Activated CD4-positive, alpha-beta T cell treated with anti-CD3 and anti-CD28 coated beads for 36 hours (primary cell): Measurements from ENCODE around the gene TPK1. TPM values are rescaled to one million over a fixed set of nuclear protein-coding genes. Genes with fewer than 3 reads are reported as not detected.

Experiments
- ATAC-seq: fragments of 200-7000 bp; cut with Tn5 transposase; one replicate; pipeline ENCODE4 v1.10.0; 2021; ENCODE audit warnings: mild to moderate bottlenecking, moderate library complexity
- CTCF ChIA-PET: fragments of 350-600 bp; sonication (Branson Sonifier 250); formaldehyde crosslinking; loops from one replicate; lab custom pipeline; 2021; ENCODE audit warnings: antibody characterized with exemption; lab: Charles Lee
- POLR2A ChIA-PET: fragments of 350-600 bp; sonication (Branson Sonifier 250); formaldehyde crosslinking; loops from one replicate; lab custom pipeline; 2021; ENCODE audit warnings: antibody characterized with exemption, inconsistent platforms; lab: Charles Lee
- DNase-seq: peaks from one replicate; pipeline ENCODE4 v3.0.0-alpha.2; 2020
- H3K27ac Mint-ChIP-seq: one replicate; pipeline ENCODE4 v1.8.0; 2021; ENCODE audit warnings: mixed read lengths
- H3K27me3 Mint-ChIP-seq: one replicate; pipeline ENCODE4 v1.8.0; 2021; ENCODE audit warnings: mixed read lengths
- H3K36me3 Mint-ChIP-seq: one replicate; pipeline ENCODE4 v1.8.0; 2021; ENCODE audit warnings: low read depth, mixed read lengths
- H3K4me1 Mint-ChIP-seq: one replicate; pipeline ENCODE4 v1.8.0; 2021; ENCODE audit warnings: mixed read lengths
- H3K4me3 Mint-ChIP-seq: one replicate; pipeline ENCODE4 v1.8.0; 2021; ENCODE audit warnings: mild to moderate bottlenecking, moderate library complexity, mixed read lengths
- H3K9me3 Mint-ChIP-seq: one replicate; pipeline ENCODE4 v1.8.0; 2021; ENCODE audit warnings: low read depth, mixed read lengths
- intact Hi-C, 2 experiments: fragments of 100-400 bp; cut with DNase I in 1 of 2; cut with micrococcal nuclease in 1 of 2; formaldehyde crosslinking; loops; one replicate each; pipeline versions ENCODE4 v1.14.2 to v1.15.1; 2022 to 2024; cut with DNase I, micrococcal nuclease
- total RNA-seq, 2 experiments: library from RNA; stranded (reverse); gene quantifications; one replicate each; pipeline ENCODE4 v1.2.3, GENCODE V29; 2021

The TPK1 gene
- total RNA-seq, 2 experiments from 2014 or later, result 16.5 to 16.6 TPM

DNA sequence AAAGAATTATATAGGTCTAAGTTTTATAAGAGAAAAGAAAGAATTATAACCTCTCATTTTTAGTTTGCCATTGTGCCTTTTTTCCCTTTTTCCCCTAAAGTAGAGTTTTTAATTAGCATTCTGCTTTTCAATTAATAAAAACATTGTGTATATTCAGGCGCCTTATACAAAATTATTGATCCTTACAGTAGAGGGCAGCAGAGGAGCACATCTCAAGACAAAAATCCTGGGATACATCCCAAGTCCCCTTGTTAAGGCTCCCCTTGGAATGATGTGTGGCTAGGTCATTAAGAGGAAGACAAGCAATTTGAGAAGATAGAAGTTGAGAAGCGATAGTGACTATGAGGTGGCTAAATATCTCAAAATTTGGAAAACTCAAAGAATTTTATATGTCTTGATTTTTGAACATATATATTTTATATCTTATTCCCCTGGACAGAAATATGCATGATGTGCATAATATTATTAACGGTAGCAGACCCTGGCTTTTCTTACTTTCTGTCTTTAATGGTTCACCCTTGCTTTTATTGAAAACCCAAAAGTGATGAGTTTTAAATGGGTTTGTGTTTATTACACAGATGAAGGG is 19.1 kb upstream of the TPK1 start:
- POLR2A ChIA-PET, result no interaction called here
- Mint-ChIP-seq H3K27ac (no peak overlapping the region), H3K27me3 (peaks cover 2% of the 10 kb centered on the region), H3K36me3 (peaks cover 2% of the 10 kb centered on the region), H3K4me3 (no peak overlapping the region), H3K9me3 (peaks cover 4% of the 10 kb centered on the region), H3K4me1 (no peaks in the 10 kb centered on the region)
- intact Hi-C loops, result loop anchor here (5.0 to 10.0 kb wide), 2 partner anchors 1230 to 1237 kb away; no protein-coding TSS in a partner anchor
- CTCF ChIA-PET, result interaction anchor here (0.9 to 2.0 kb wide), 3 partner anchors 16 to 320 kb away, joined by 3 to 6 read pairs (median 4); no protein-coding TSS in a partner anchor
- ATAC-seq (no peak), DNase-seq (no peak)

DNA sequence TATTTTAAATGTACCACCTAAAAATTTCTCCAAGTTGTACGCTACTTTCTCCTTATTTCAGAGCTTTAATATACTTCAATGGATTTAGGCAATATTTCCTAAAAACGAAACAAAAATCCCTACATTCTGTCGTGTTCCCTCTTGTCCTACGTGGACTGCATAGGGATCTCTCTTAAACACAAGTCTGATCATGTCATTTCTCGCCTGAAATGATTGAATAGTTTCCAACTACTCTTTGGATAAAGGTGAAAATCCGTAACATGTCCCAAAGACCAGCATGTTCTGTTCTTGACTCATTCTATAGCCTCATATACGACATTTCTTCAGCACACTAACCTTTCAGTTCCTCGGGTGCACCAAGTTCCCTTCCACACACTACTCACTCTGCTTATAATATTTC is 17.7 kb upstream of the TPK1 start:
- ChIA-PET POLR2A (no interaction called here), CTCF (no interaction called here)
- DNase-seq (no peak), ATAC-seq (no peak)
- Mint-ChIP-seq H3K36me3 (peaks cover 4% of the 10 kb centered on the region), H3K27me3 (peaks cover 2% of the 10 kb centered on the region), H3K27ac (no peak overlapping the region), H3K4me1 (no peaks in the 10 kb centered on the region), H3K9me3 (peaks cover 4% of the 10 kb centered on the region), H3K4me3 (no peak overlapping the region)
- intact Hi-C loops, result loop anchor here in 1 of 2 experiments (10.0 kb wide), 1 partner anchor 1231 kb away; no protein-coding TSS in a partner anchor

DNA sequence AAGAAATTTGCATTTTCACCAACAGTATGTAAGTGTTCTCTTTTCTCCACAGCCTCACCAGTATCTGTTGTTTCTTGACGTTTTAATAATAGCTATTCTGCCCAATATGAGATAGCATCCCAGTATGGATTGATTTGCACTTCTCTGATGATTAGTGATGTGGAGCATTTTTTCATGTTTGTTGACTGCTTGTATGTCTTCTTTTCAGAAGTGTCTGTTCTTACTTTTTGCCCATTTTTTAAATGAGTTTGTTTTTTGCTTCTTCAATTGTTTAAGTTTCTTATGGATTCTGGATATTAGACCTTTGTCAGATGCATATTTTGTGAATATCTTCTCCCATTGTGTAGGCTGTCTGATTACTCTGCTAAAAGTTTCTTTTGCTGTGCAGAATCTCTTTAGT is 12.2 kb upstream of the TPK1 start:
- ChIA-PET POLR2A (no interaction called here), CTCF (no interaction called here)
- no peak overlapping the region for H3K4me3 Mint-ChIP-seq
- DNase-seq (no peak), ATAC-seq (no peak)
- peaks cover 2% of the 10 kb centered on the region for H3K4me1 Mint-ChIP-seq
- peaks cover 9% of the 10 kb centered on the region for H3K9me3 Mint-ChIP-seq
- intact Hi-C loops, result no loop called here
- H3K27ac Mint-ChIP-seq, result no peak overlapping the region
- peaks cover 6% of the 10 kb centered on the region for H3K36me3 Mint-ChIP-seq
- no peaks in the 10 kb centered on the region for H3K27me3 Mint-ChIP-seq

DNA sequence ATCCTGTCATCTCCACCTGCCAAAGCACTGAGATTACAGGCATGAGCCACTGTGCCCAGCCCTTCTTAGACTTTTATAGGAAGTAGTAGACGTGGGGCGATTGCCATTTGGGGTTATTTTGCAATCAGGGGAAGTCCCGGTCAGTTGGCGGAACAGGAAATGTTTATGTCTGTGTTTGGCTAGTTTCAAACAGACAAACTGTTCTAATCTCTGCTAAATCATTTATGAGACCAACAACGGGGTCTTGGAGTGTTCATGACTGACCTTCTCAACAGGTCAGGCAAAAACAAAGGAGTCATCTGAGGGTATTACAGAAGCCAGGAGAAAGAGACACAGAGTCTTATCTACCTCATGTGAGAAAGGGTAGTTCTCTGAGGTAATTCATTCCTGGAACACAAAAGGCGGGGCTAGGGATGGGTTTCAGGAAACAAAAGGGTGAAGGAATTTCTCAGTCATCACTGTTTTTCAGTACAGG is 6.6 kb upstream of the TPK1 start:
- Mint-ChIP-seq H3K27ac (peak overlapping the region; percentile 92), H3K4me3 (peak overlapping the region; percentile 20), H3K9me3 (peaks cover 18% of the 10 kb centered on the region), H3K36me3 (no peaks in the 10 kb centered on the region), H3K4me1 (peaks cover 20% of the 10 kb centered on the region), H3K27me3 (no peaks in the 10 kb centered on the region)
- peak; percentile 61 for DNase-seq
- POLR2A ChIA-PET, result no interaction called here
- intact Hi-C loops, result no loop called here
- CTCF ChIA-PET, result no interaction called here
- ATAC-seq, result peak; percentile 81

DNA sequence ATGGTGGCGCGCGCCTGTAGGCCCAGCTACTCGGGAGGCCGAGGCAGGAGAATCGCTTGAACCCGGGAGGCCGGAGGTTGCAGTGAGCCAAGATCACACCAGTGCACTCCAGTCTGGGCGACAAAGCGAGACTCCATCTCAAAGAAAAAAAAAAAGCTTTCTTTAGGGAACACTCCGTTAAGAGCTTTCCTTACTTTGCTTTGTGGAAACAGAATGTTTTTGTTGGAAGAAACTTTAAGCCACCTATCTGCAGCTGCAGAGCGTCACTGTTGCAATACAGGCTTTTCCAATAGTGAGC is 641 bp upstream of the TPK1 start:
- intact Hi-C loops, result loop anchor here in 1 of 2 experiments (5.0 kb wide), 1 partner anchor 99 kb away; no protein-coding TSS in a partner anchor
- peak overlapping the region; percentile 92 for H3K27ac Mint-ChIP-seq
- H3K9me3 Mint-ChIP-seq, result peaks cover 19% of the 10 kb centered on the region
- DNase-seq, result no peak
- H3K27me3 Mint-ChIP-seq, result no peaks in the 10 kb centered on the region
- CTCF ChIA-PET, result interaction anchor here (0.7 to 2.4 kb wide), 6 partner anchors 25 to 98 kb away, joined by 3 to 6 read pairs (median 4); no protein-coding TSS in a partner anchor
- peaks cover 32% of the 10 kb centered on the region for H3K4me1 Mint-ChIP-seq
- POLR2A ChIA-PET, result interaction anchor here (1.0 to 1.8 kb wide), 3 partner anchors 15 to 98 kb away, joined by 3 to 16 read pairs (median 6); no protein-coding TSS in a partner anchor
- H3K36me3 Mint-ChIP-seq, result no peaks in the 10 kb centered on the region
- peak overlapping the region; percentile 91 for H3K4me3 Mint-ChIP-seq
- no peak for ATAC-seq

DNA sequence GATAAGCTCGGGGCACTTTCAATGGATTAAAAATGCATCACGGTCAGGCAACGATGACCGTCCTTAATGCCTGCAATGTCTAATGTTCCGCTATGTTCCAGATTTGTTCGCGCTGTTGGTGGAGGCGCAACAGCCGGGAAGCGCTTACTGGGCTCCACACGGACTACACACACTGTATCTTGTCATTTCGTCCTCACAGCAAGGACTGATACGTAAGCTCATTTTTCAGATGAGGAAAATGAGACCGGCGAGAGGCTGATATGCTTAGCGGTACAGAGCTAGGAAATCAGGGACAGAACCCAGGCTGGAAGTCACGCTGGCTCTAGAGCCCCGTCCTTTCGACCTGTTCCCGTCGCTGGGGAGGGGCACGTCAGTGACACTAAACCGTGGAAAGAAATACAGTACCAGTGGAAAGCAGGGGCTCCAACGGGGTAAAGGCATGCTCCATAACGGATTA is 670 bp downstream of the TPK1 start:
- H3K4me3 Mint-ChIP-seq, result peak overlapping the region; percentile 91
- H3K4me1 Mint-ChIP-seq, result peaks cover 41% of the 10 kb centered on the region
- ATAC-seq, result peak; percentile 50
- peak overlapping the region; percentile 99 for H3K27ac Mint-ChIP-seq
- H3K36me3 Mint-ChIP-seq, result peaks cover 5% of the 10 kb centered on the region
- POLR2A ChIA-PET, result interaction anchor here (0.6 to 2.0 kb wide), 6 partner anchors 9 to 97 kb away, joined by 3 to 22 read pairs (median 6); no protein-coding TSS in a partner anchor
- H3K9me3 Mint-ChIP-seq, result peaks cover 17% of the 10 kb centered on the region
- CTCF ChIA-PET, result interaction anchor here (0.9 to 2.4 kb wide), 5 partner anchors 9 to 50 kb away, joined by 3 to 6 read pairs (median 3); no protein-coding TSS in a partner anchor
- H3K27me3 Mint-ChIP-seq, result no peaks in the 10 kb centered on the region
- peak; percentile 65 for DNase-seq
- intact Hi-C loops, result loop anchor here (1.0 to 5.0 kb wide), 5 partner anchors 14 to 98 kb away; no protein-coding TSS in a partner anchor

DNA sequence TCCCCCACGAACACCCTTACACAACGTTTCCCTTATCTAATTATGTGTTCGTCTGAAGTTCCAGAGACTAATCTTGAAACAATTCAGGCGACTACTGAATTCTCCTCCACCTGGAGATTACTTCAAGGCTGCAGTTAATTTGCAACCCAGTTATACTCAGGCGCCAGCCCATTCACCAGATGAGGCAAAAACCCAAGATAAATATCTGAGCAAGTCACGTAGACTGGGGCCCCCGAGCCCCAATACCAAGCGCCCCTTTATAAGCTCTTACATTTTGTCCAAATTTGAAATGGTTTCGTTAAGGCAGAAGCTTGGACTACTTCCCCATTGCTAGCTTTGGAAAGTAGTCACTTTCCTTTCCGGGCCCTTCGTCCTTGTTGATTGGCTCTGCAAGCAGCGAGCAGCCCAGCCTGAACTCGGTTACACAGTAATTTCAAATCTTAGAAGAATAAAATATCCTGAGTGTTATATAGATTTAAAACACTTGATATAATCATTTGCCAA is 1.2 kb downstream of the TPK1 start:
- H3K36me3 Mint-ChIP-seq, result peaks cover 5% of the 10 kb centered on the region
- H3K9me3 Mint-ChIP-seq, result peaks cover 12% of the 10 kb centered on the region
- peak overlapping the region; percentile 91 for H3K4me3 Mint-ChIP-seq
- intact Hi-C loops, result loop anchor here (1.0 to 5.0 kb wide), 5 partner anchors 13 to 97 kb away; no protein-coding TSS in a partner anchor
- peak overlapping the region; percentile 99 for H3K27ac Mint-ChIP-seq
- ATAC-seq, result peak; percentile 20
- H3K4me1 Mint-ChIP-seq, result peaks cover 46% of the 10 kb centered on the region
- DNase-seq, result peak; percentile 53
- ChIA-PET POLR2A (interaction anchor here (0.6 to 2.0 kb wide), 4 partner anchors 13 to 52 kb away, joined by 3 to 22 read pairs (median 10); no protein-coding TSS in a partner anchor), CTCF (interaction anchor here (0.9 to 2.4 kb wide), 3 partner anchors 8 to 23 kb away, joined by 3 to 6 read pairs (median 4); no protein-coding TSS in a partner anchor)
- no peaks in the 10 kb centered on the region for H3K27me3 Mint-ChIP-seq

DNA sequence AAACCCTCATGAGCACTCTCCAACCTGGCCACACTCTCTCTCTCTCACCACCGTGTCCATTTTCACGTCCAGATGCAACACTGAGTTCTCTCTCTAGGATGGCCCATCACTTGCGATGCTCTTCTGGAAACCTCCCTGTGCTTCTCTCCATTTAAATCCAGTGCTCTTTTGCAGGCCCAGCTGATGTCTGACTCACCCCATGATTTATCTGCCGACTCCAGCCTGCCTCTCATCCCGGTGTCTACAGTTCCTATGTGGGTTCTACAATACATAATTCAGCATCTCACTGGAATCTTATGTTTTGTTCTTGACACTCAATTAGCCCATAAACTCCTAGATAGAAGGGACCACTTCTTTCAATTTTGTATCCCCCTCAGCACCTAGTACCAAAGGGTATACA is 5.0 kb downstream of the TPK1 start:
- POLR2A ChIA-PET, result no interaction called here
- H3K27me3 Mint-ChIP-seq, result no peaks in the 10 kb centered on the region
- H3K9me3 Mint-ChIP-seq, result no peaks in the 10 kb centered on the region
- no peak overlapping the region for H3K4me3 Mint-ChIP-seq
- H3K4me1 Mint-ChIP-seq, result peaks cover 55% of the 10 kb centered on the region
- intact Hi-C loops, result loop anchor here in 1 of 2 experiments (1.0 kb wide), 1 partner anchor 10 kb away; no protein-coding TSS in a partner anchor
- DNase-seq, result no peak
- H3K36me3 Mint-ChIP-seq, result peaks cover 7% of the 10 kb centered on the region
- peak overlapping the region; percentile 10 for H3K27ac Mint-ChIP-seq
- no peak for ATAC-seq
- CTCF ChIA-PET, result no interaction called here

DNA sequence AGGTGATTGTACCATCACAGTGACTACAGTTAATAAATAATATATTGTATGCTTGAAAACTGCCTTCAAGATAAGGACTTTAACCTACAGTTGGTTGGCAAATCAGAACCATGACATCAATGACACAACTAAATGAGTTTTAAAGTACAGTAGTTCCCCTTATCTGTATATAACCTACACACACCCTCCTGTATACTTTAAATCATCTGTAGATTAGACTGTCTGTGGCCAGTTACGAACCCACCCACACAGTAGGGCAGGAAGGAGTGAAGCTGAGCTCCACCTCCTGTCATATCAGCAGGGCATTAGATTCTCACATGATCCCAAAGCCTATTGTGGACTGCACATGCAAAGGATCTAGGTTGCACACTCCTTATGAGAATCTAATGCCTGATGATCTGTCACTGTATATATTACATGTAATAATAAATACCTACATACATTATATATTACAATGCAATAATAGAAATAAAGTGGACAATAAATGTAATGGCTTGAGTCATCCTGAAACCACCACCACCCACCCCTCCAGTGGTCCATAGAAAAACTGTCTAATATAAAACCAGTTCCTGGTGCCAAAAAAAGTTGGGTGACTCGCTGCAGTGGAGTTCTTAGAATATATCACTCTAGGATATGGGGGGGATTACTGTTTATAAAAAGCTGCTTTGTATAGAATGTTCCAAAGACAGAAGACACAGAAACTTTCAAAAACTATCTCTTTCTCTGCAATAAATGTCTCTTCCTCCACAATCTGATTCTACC is 5.6 kb downstream of the TPK1 start:
- H3K4me1 Mint-ChIP-seq, result peaks cover 60% of the 10 kb centered on the region
- no peaks in the 10 kb centered on the region for H3K9me3 Mint-ChIP-seq
- DNase-seq (peak; percentile 18), ATAC-seq (peak; percentile 40)
- intact Hi-C loops, result loop anchor here in 1 of 2 experiments (1.0 kb wide), 1 partner anchor 9 kb away; no protein-coding TSS in a partner anchor
- no peaks in the 10 kb centered on the region for H3K27me3 Mint-ChIP-seq
- peaks cover 10% of the 10 kb centered on the region for H3K36me3 Mint-ChIP-seq
- H3K27ac Mint-ChIP-seq, result peak overlapping the region; percentile 10
- ChIA-PET POLR2A (no interaction called here), CTCF (no interaction called here)
- H3K4me3 Mint-ChIP-seq, result no peak overlapping the region

DNA sequence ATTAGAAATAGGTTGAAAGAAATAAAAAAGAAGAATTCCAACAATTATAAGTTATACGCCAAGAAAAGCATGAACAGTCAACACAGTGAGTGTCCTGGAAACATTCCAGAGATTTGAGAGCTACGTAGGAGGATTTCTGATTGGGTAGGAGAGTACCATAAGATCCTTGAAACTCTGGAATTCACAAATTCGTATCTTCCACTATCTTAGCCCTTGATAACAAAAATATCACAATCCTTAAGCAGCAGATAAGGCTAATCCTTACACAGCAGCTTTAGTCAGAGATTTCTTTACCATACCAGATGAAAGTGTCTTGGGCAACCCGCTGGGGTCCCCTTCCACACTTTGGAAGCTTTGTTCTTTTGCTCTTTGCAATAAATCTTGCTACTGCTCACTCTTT is 8.2 kb downstream of the TPK1 start:
- Mint-ChIP-seq H3K9me3 (no peaks in the 10 kb centered on the region), H3K27ac (peak overlapping the region; percentile 31), H3K4me3 (no peak overlapping the region), H3K27me3 (no peaks in the 10 kb centered on the region), H3K4me1 (peaks cover 66% of the 10 kb centered on the region), H3K36me3 (peaks cover 14% of the 10 kb centered on the region)
- intact Hi-C loops, result no loop called here
- DNase-seq (no peak), ATAC-seq (no peak)
- CTCF ChIA-PET, result no interaction called here
- POLR2A ChIA-PET, result no interaction called here

DNA sequence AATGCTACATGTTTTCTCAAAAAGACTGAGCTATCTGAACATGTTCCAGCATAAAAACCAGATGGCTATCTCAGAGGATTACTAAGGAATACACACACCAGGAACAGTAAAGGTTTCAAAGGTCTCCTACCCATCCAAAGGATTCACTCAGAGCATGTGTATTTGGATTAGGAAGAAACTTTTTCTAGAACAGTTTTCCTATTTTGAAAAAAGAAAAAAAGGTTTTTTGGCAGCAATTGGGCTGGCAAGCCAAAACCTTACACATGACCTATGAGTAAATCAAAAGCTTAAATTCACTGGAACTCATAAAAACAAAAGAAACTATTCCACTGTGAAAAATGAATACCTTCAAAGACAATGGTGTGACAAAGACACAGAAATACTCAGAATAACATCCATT is 9.6 kb downstream of the TPK1 start:
- ChIA-PET CTCF (interaction anchor here (0.7 to 1.5 kb wide), 3 partner anchors 9 to 16 kb away, joined by 3 to 5 read pairs (median 3); no protein-coding TSS in a partner anchor), POLR2A (interaction anchor here (1.3 kb wide), 1 partner anchor 9 kb away, joined by 3 read pairs; no protein-coding TSS in a partner anchor)
- Mint-ChIP-seq H3K9me3 (no peaks in the 10 kb centered on the region), H3K4me3 (no peak overlapping the region), H3K36me3 (peaks cover 15% of the 10 kb centered on the region), H3K4me1 (peaks cover 74% of the 10 kb centered on the region), H3K27me3 (no peaks in the 10 kb centered on the region), H3K27ac (no peak overlapping the region)
- ATAC-seq, result no peak
- DNase-seq, result no peak
- intact Hi-C loops, result no loop called here
